ENCODE data around the gene MTA2.

- TF ChIP-seq, protein P1, sequence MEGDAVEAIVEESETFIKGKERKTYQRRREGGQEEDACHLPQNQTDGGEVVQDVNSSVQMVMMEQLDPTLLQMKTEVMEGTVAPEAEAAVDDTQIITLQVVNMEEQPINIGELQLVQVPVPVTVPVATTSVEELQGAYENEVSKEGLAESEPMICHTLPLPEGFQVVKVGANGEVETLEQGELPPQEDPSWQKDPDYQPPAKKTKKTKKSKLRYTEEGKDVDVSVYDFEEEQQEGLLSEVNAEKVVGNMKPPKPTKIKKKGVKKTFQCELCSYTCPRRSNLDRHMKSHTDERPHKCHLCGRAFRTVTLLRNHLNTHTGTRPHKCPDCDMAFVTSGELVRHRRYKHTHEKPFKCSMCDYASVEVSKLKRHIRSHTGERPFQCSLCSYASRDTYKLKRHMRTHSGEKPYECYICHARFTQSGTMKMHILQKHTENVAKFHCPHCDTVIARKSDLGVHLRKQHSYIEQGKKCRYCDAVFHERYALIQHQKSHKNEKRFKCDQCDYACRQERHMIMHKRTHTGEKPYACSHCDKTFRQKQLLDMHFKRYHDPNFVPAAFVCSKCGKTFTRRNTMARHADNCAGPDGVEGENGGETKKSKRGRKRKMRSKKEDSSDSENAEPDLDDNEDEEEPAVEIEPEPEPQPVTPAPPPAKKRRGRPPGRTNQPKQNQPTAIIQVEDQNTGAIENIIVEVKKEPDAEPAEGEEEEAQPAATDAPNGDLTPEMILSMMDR (IDR thresholded peaks at IDR 0.05): no peak
- TF ChIP-seq POLR2A (IDR thresholded peaks at IDR 0.05): no peak
These were observed 1.4 kb upstream of the MTA2 start for GRCh38 chr11:62603072-62603408.
